ENCODE results near the gene CHPF.

Gene CHPF

GRCh38 chr2:219512524-219513216, 30.9 kb downstream of the CHPF start:
- no peak for DNase-seq (ENCODE audit: low read depth)

GRCh38 chr2:219511547-219512325, 31.9 kb downstream of the CHPF start:
- DNase-seq (ENCODE audit: low read depth) = no peak

- no peak for DNase-seq (ENCODE audit: low read depth)
Measured at GRCh38 chr2:219510512-219511135, 33.0 kb downstream of the CHPF start.

GRCh38 chr2:219509780-219510511, 33.7 kb downstream of the CHPF start:
- DNase-seq (ENCODE audit: low read depth) = peak; percentile 59

GRCh38 chr2:219508971-219509779, 34.4 kb downstream of the CHPF start:
- DNase-seq (ENCODE audit: low read depth) = no peak

- no peak for DNase-seq (ENCODE audit: low read depth)
Measured at GRCh38 chr2:219508444-219508734, 35.2 kb downstream of the CHPF start.

- no peak for DNase-seq (ENCODE audit: low read depth)
Measured at GRCh38 chr2:219507581-219508443, 35.8 kb downstream of the CHPF start.

GRCh38 chr2:219506802-219507526, 36.6 kb downstream of the CHPF start:
- no peak for DNase-seq (ENCODE audit: low read depth)

GRCh38 chr2:219506153-219506801, 37.3 kb downstream of the CHPF start:
- DNase-seq (ENCODE audit: low read depth) = no peak

- DNase-seq (ENCODE audit: low read depth) = no peak
Measured at GRCh38 chr2:219505585-219505984, 38.0 kb downstream of the CHPF start.

- no peak for DNase-seq (ENCODE audit: low read depth)
Measured at GRCh38 chr2:219502618-219503017, 41.0 kb downstream of the CHPF start.

- DNase-seq (ENCODE audit: low read depth) = no peak
Measured at GRCh38 chr2:219501849-219502248, 41.8 kb downstream of the CHPF start.

- peak; percentile 49 for DNase-seq (ENCODE audit: low read depth)
Measured at GRCh38 chr2:219500135-219500534, 43.5 kb downstream of the CHPF start.

GRCh38 chr2:219499555-219499954, 44.1 kb downstream of the CHPF start:
- DNase-seq (ENCODE audit: low read depth) = no peak

GRCh38 chr2:219499058-219499307, 44.6 kb downstream of the CHPF start:
- no peak for DNase-seq (ENCODE audit: low read depth)

GRCh38 chr2:219498280-219499057, 45.1 kb downstream of the CHPF start, which contains the start of gene GMPPA:
TSS of gene GMPPA (plus strand) at chr2:219498891. CDS start at chr2:219499976, 1,085 bp downstream.
- peak; percentile 99 for DNase-seq (ENCODE audit: low read depth)

- peak; percentile 90 for DNase-seq (ENCODE audit: low read depth)
Measured at GRCh38 chr2:219497495-219498279, 45.9 kb downstream of the CHPF start.
